GM12878 (cell line): ENCODE results near the gene EEIG2. TPM values are rescaled to one million over a fixed set of nuclear protein-coding genes. Genes with fewer than 3 reads are reported as not detected.
"Not testable (repeated sequence)": the region's sequence is repeated elsewhere in the genome, so short reads cannot be mapped to it uniquely, and the experiment has no call there.

ENCODE experiments used
- ATAC-seq: fragments of 200-7000 bp; cut with Tn5 transposase; 3 replicates; pipeline ENCODE4 v1.9.1; 2020; ENCODE audit warnings: mild to moderate bottlenecking, moderate library complexity
- BruUV-seq: library from RNA; stranded (reverse); fragments of 400-500 nt; replicated peaks from 2 replicates; lab custom pipeline; 2021; lab: Mats Ljungman, UMichigan
- CTCF ChIA-PET: fragments of 300-600 bp; sonication (Branson Sonifier 250); formaldehyde crosslinking; extraction: SDS; loops from one replicate; lab custom pipeline; 2021; ENCODE audit warnings: inconsistent platforms; lab: Yijun Ruan, JAX
- POLR2A ChIA-PET: fragments of 350-600 bp; formaldehyde crosslinking; extraction: SDS; loops from one replicate; lab custom pipeline; 2021; ENCODE audit warnings: inconsistent platforms; lab: Charles Lee
- RAD21 ChIA-PET: fragments of 300-600 bp; sonication (Branson Sonifier 250); formaldehyde crosslinking; loops from one replicate; lab custom pipeline; 2023; ENCODE audit warnings: antibody characterized with exemption; ENCODE audit not compliant: unreplicated experiment; lab: Charles Lee
- SMC1A ChIA-PET: fragments of 300-600 bp; sonication (Branson Sonifier 250); formaldehyde crosslinking; loops from one replicate; lab custom pipeline; 2023; ENCODE audit not compliant: unreplicated experiment, uncharacterized antibody; lab: Charles Lee
- DNase-seq: peaks from one replicate; pipeline ENCODE4 v3.0.0-alpha.2; 2011; ENCODE audit warnings: low read depth, low spot score
- FAIRE-seq: peaks from 3 replicates; lab custom pipeline; 2011; peaks lifted over from hg19 to GRCh38; lab: Jason Lieb, UNC
- H2AFZ ChIP-seq: 2 replicates; pipeline ENCODE4 v1.6.0; 2011; ENCODE audit warnings: low read depth, low read length, control low read depth; ENCODE audit not compliant: control insufficient read depth
- H3K27ac ChIP-seq: 2 replicates; pipeline ENCODE4 v1.5.1; 2011; ENCODE audit warnings: control low read depth; ENCODE audit not compliant: control insufficient read depth, insufficient read depth
- H3K27me3 ChIP-seq, 2 experiments: replicated peaks in 1 of 2; 2 replicates each; pipeline versions ENCODE4 v1.6.0 to v1.6.1; 2011; ENCODE audit warnings: low read length in 1 of 2; ENCODE audit not compliant: control insufficient read depth in 2 of 2, insufficient read depth in 2 of 2
- H3K36me3 ChIP-seq, 2 experiments: 2 replicates each; pipeline ENCODE4 v1.5.1; 2011; ENCODE audit warnings: low read length in 1 of 2; ENCODE audit not compliant: control insufficient read depth in 2 of 2, insufficient read depth in 2 of 2
- H3K4me1 ChIP-seq: 2 replicates; pipeline ENCODE4 v1.6.1; 2011; ENCODE audit warnings: mild to moderate bottlenecking, low read length, moderate library complexity, mixed read lengths; ENCODE audit not compliant: control insufficient read depth, insufficient read depth
- H3K4me2 ChIP-seq: 2 replicates; pipeline ENCODE4 v1.6.0; 2011; ENCODE audit warnings: control low read depth; ENCODE audit not compliant: control insufficient read depth, insufficient read depth
- H3K4me3 ChIP-seq: fragments of 200-600 bp; sonication (generic); 2 replicates; pipeline ENCODE4 v1.5.1; 2016
- H3K79me2 ChIP-seq: 2 replicates; pipeline ENCODE4 v1.6.0; 2011; ENCODE audit warnings: low read length; ENCODE audit not compliant: control insufficient read depth, insufficient read depth
- H3K9ac ChIP-seq: 2 replicates; pipeline ENCODE4 v1.8.0; 2011; ENCODE audit warnings: low read length, control low read depth, mixed read lengths; ENCODE audit not compliant: control insufficient read depth, insufficient read depth
- H3K9me3 ChIP-seq: replicated peaks from 3 replicates; pipeline ENCODE4 v1.5.1; 2011; ENCODE audit warnings: mild to moderate bottlenecking, low read length; ENCODE audit not compliant: control insufficient read depth, insufficient read depth
- H4K20me1 ChIP-seq: 2 replicates; pipeline ENCODE4 v1.6.0; 2011; ENCODE audit not compliant: control insufficient read depth, insufficient read depth
- HDGF ChIP-seq: fragments of 450-650 bp; IDR thresholded peaks from 2 replicates; pipeline ENCODE4 v1.6.1; 2016; ENCODE audit warnings: antibody characterized with exemption
- IKZF1 ChIP-seq: fragments of 450-650 bp; conservative IDR thresholded peaks from 2 replicates; pipeline ENCODE4 v1.6.1; 2017; ENCODE audit warnings: antibody characterized with exemption, mild to moderate bottlenecking
- LARP7 ChIP-seq: fragments of 450-650 bp; IDR thresholded peaks from 2 replicates; pipeline ENCODE4 v1.6.1; 2017; ENCODE audit warnings: mild to moderate bottlenecking
- PRDM15 ChIP-seq: fragments of 450-650 bp; formaldehyde crosslinking; IDR thresholded peaks from 2 replicates; pipeline ENCODE4 v1.4.0; 2020; ENCODE audit warnings: mild to moderate bottlenecking, moderate library complexity
- STAT3 ChIP-seq: IDR thresholded peaks from 2 replicates; pipeline ENCODE4 v1.6.1; 2011; ENCODE audit warnings: low read depth, low read length, improper control_type of control experiment
- ZNF207 ChIP-seq: fragments of 450-650 bp; IDR thresholded peaks from 2 replicates; pipeline ENCODE4 v1.6.1; 2014; ENCODE audit warnings: antibody characterized with exemption, mild to moderate bottlenecking, borderline replicate concordance
- WGBS: methylation state at CpG from one replicate; pipeline ENCODE4 v1.1.6; 2016; ENCODE audit warnings: low lambda C conversion rate; ENCODE audit not compliant: insufficient replicate concordance, insufficient coverage; ENCODE audit errors: missing lambda C conversion rate; 5-methylcytosine and 5-hydroxymethylcytosine counted together
- in situ Hi-C: fragments of 300-500 bp; cut with MboI; formaldehyde crosslinking; loops from 9 replicates; pipeline ENCODE4 v1.14.3; 2018; ENCODE audit warnings: mixed read lengths
- intact Hi-C: fragments of 100-400 bp; cut with micrococcal nuclease; formaldehyde crosslinking; loops from one replicate; pipeline ENCODE4 v1.14.2; 2022; ENCODE audit not compliant: unreplicated experiment
- polyA plus RNA-seq, 11 experiments: library from polyadenylated mRNA; depleted of rRNA in 4 of 11; unstranded in 6 of 11; stranded (reverse) in 5 of 11; fragments of >200 nt; fragmentation: Nextera tagmentation in 4 of 11; fragmentation: Illumina TruSeq in 1 of 11; extraction: Ambion mirVana in 4 of 11; extraction: Trizol in 1 of 11; gene quantifications; 1 replicate in 1 of 11; 2 replicates in 10 of 11; pipeline versions ENCODE4 v1.2.1 to v1.2.3, GENCODE V29; 2011 to 2016; ENCODE audit warnings: inconsistent platforms in 2 of 11, missing spikeins in 2 of 11, low read depth in 1 of 11
- total RNA-seq, 4 experiments: library from RNA; depleted of rRNA in 3 of 4; stranded (reverse); fragments of >200 nt in 3 of 4; fragmentation: Illumina TruSeq in 1 of 4; extraction: Trizol in 1 of 4; gene quantifications; 2 replicates each; pipeline versions ENCODE4 v1.2.1 to v1.2.3, GENCODE V29; 2013 to 2021

Gene EEIG2
- total and polyA plus RNA-seq, 10 of the 15 experiments (the other 5 are each of a cell fraction or from before 2014, with no cell fraction given), result 1.4 to 17.2 (median 9.8) TPM

- TF ChIP-seq PRDM15 (CRISPR knock-in tag) (no peak), HDGF (no peak), LARP7 (no peak), IKZF1 (no peak), STAT3 (no peak)
- TF ChIP-seq, all 136 proteins: peak for 0
Observed at GRCh38 chr1:108540977-108541376, 18.9 kb upstream of the EEIG2 start (continued).

GRCh38 chr1:108541861-108542260 lies 18.0 kb upstream of the EEIG2 start:
- FAIRE-seq (no peak), DNase-seq (no peak), ATAC-seq (no peak)
- no peak overlapping the region for H3K4me2 ChIP-seq
- H2AFZ ChIP-seq, result no peak overlapping the region
- POLR2A ChIA-PET, result no interaction called here
- no peak overlapping the region for H3K4me3 ChIP-seq
- H3K9ac ChIP-seq, result no peak overlapping the region
- H3K36me3 ChIP-seq, result no peaks in the 10 kb centered on the region
- no peak overlapping the region for H3K27ac ChIP-seq
- intact Hi-C loops, result no loop called here
- H3K79me2 ChIP-seq, result no peaks in the 10 kb centered on the region
- CTCF ChIA-PET, result interaction anchor here (1.1 to 1.8 kb wide), 3 partner anchors 20 to 30 kb away, joined by 3 to 7 read pairs (median 4); no protein-coding TSS in a partner anchor
- H3K4me1 ChIP-seq, result no peaks in the 10 kb centered on the region
- 24% methylated on average over 2 of the region's 2 CpGs for WGBS
- H4K20me1 ChIP-seq, result no peaks in the 10 kb centered on the region
- H3K27me3 ChIP-seq, result no peaks in the 10 kb centered on the region
- no peaks in the 10 kb centered on the region for H3K9me3 ChIP-seq
- SMC1A ChIA-PET, result interaction anchor here (0.9 to 1.1 kb wide), 2 partner anchors 11 to 18 kb away, joined by 3 read pairs; partner anchors contain the start of gene EEIG2
- in situ Hi-C loops, result loop anchor here (25.0 kb wide), 1 partner anchor 1080 kb away; no protein-coding TSS in a partner anchor
- no peak for TF ChIP-seq ZNF207
- RAD21 ChIA-PET, result interaction anchor here (1.4 kb wide), 1 partner anchor 101 kb away, joined by 5 read pairs; no protein-coding TSS in a partner anchor
- no TSS peak for BruUV-seq

- CTCF ChIA-PET, H2AFZ ChIP-seq, POLR2A ChIA-PET, H3K36me3 ChIP-seq, H3K4me3 ChIP-seq, H3K9me3 ChIP-seq, H3K27ac ChIP-seq, DNase-seq, BruUV-seq, SMC1A ChIA-PET, H3K27me3 ChIP-seq, RAD21 ChIA-PET, H3K79me2 ChIP-seq, H4K20me1 ChIP-seq, H3K9ac ChIP-seq, ATAC-seq, H3K4me2 ChIP-seq, intact Hi-C loops, FAIRE-seq: not testable (repeated sequence)
- H3K4me1 ChIP-seq, result peaks cover 11% of the 10 kb centered on the region
- in situ Hi-C loops, result loop anchor here (25.0 kb wide), 1 partner anchor 1085 kb away; no protein-coding TSS in a partner anchor
- 83% methylated on average over 4 of the region's 4 CpGs for WGBS
Observed at GRCh38 chr1:108547493-108547892, 12.4 kb upstream of the EEIG2 start.
